Transverse colon (tissue), 4 donors: ENCODE measurements around the gene PGGHG.
"Not testable (repeated sequence)": the region's sequence is repeated elsewhere in the genome, so short reads cannot be mapped to it uniquely, and the experiment has no call there.

Experiments used
- CTCF ChIP-seq, 5 experiments: fragments of 200-600 bp in 3 of 5; fragments of 450-650 bp in 2 of 5; sonication (generic) in 3 of 5; IDR thresholded peaks; 1 replicate in 2 of 5; 2 replicates in 3 of 5; pipeline ENCODE4 v1.5.1; 2016 to 2017; ENCODE audit warnings: antibody characterized with exemption in 5 of 5, inconsistent platforms in 3 of 5, mild to moderate bottlenecking in 2 of 5, moderate library complexity in 1 of 5
- EP300 ChIP-seq: sonication (generic); formaldehyde crosslinking; IDR thresholded peaks from one replicate; pipeline ENCODE4 v1.6.1; 2017; ENCODE audit warnings: antibody characterized with exemption, low read depth
- POLR2A ChIP-seq: fragments of 450-650 bp; IDR thresholded peaks from one replicate; pipeline ENCODE4 v1.6.1; 2016; ENCODE audit warnings: antibody characterized with exemption, mild to moderate bottlenecking, moderate library complexity
- POLR2AphosphoS5 ChIP-seq, 3 donors: sonication (generic); formaldehyde crosslinking; IDR thresholded peaks; one replicate each; pipeline ENCODE4 v1.6.1; 2016; ENCODE audit warnings: antibody characterized with exemption in 3 of 3

DNA sequence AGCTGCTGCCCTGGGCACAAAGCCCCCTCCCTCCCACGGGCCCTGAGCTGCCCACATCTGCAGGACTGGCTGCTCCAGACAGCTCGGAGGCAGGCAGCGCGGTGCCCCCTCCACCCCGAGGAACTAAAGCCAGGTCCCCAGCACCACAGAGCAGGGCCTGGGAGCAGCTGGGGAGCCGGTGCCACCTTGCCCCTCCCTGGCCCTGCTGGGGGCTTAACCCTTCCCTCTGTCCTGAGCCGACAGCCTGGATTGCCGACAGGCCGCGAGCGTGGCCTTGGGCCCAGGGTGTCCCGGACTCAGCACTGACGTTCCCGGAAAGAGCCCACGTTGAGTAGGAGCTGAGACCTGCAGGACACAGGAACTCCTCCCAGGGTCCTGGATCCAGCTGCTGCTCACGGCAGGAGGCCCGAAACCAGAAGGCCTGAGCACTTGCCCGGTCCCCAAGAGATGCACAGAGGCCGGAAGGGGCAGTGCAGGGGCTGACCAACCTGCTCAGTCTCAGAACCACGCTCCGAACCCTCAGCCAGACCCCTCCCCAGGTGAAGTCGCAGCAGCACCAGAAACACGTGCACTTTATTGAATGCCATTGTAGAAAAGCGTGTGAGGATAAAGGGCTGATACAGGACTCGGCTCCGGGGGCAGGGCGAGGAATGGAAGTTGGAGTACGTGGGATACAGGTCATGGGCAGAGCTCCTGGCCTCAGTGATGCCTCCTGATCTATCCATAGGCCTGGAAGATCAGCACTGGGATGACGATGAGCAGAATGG lies 30.4 kb downstream of the PGGHG start:
- peak in 1 of 5 experiments; percentile 43 for TF ChIP-seq CTCF (IDR thresholded peaks at IDR 0.05)
- not testable (repeated sequence) for TF ChIP-seq POLR2AphosphoS5 (IDR thresholded peaks at IDR 0.05); POLR2A; EP300
